Panc1 (cell line): ENCODE results near the gene NUMBL. TPM values are rescaled to one million over a fixed set of nuclear protein-coding genes. Genes with fewer than 3 reads are reported as not detected.

ENCODE experiments used
- ATAC-seq: fragments of 200-7000 bp; cut with Tn5 transposase; 2 replicates; pipeline ENCODE4 v1.9.1; 2020; ENCODE audit warnings: mild to moderate bottlenecking, moderate library complexity
- BruUV-seq: library from RNA; stranded (reverse); fragments of 400-500 nt; replicated peaks from 2 replicates; lab custom pipeline; 2021; lab: Mats Ljungman, UMichigan
- CTCF ChIA-PET: fragments of 300-600 bp; sonication (Branson Sonifier 250); formaldehyde crosslinking; loops from one replicate; lab custom pipeline; 2022; ENCODE audit warnings: antibody characterized with exemption; lab: Charles Lee
- POLR2A ChIA-PET: fragments of 300-600 bp; sonication (Branson Sonifier 250); formaldehyde crosslinking; loops from one replicate; lab custom pipeline; 2022; ENCODE audit warnings: antibody characterized with exemption; lab: Charles Lee
- DNase-seq: peaks from one replicate; pipeline ENCODE4 v3.0.0-alpha.2; 2010; ENCODE audit warnings: low read depth, low spot score
- H3K27ac ChIP-seq: 2 replicates; pipeline ENCODE4 v1.5.1; 2011; ENCODE audit warnings: mild to moderate bottlenecking, low read length, inconsistent platforms
- H3K27me3 ChIP-seq: fragments of 200-500 bp; sonication (Bioruptor generic); 2 replicates; pipeline ENCODE4 v1.6.0; 2014; ENCODE audit warnings: low read length, inconsistent platforms; ENCODE audit not compliant: control insufficient read depth, insufficient read depth
- H3K36me3 ChIP-seq: fragments of 200-500 bp; sonication (Bioruptor generic); 2 replicates; pipeline ENCODE4 v1.5.1; 2014; ENCODE audit warnings: inconsistent platforms, mild to moderate bottlenecking, low read length, moderate library complexity; ENCODE audit not compliant: control insufficient read depth, insufficient read depth
- H3K4me1 ChIP-seq: 2 replicates; pipeline ENCODE4 v1.5.1; 2011; ENCODE audit warnings: inconsistent platforms, mild to moderate bottlenecking, low read length, moderate library complexity; ENCODE audit not compliant: control insufficient read depth, insufficient read depth
- H3K4me3 ChIP-seq, 2 experiments: 2 replicates each; pipeline ENCODE4 v1.5.1; 2011 to 2012; ENCODE audit warnings: low read depth in 2 of 2, low read length in 2 of 2, mild to moderate bottlenecking in 2 of 2, inconsistent platforms in 1 of 2, moderate library complexity in 1 of 2
- H3K9me3 ChIP-seq: fragments of 200-500 bp; sonication (Bioruptor generic); 2 replicates; pipeline ENCODE4 v1.5.1; 2014; ENCODE audit warnings: low read depth, mild to moderate bottlenecking, inconsistent platforms, low read length, moderate library complexity; ENCODE audit not compliant: control insufficient read depth, insufficient read depth
- POLR2AphosphoS5 ChIP-seq: IDR thresholded peaks from 2 replicates; pipeline ENCODE4 v1.6.1; 2012; ENCODE audit warnings: mild to moderate bottlenecking, low read depth, low read length, moderate library complexity
- SIN3A ChIP-seq: IDR thresholded peaks from 2 replicates; pipeline ENCODE4 v1.6.1; 2012; ENCODE audit warnings: low read depth, mild to moderate bottlenecking, low read length, moderate library complexity, borderline replicate concordance; ENCODE audit not compliant: insufficient read depth
- TCF7L2 ChIP-seq: IDR thresholded peaks from 2 replicates; pipeline ENCODE4 v1.6.1; 2011; ENCODE audit warnings: mild to moderate bottlenecking, low read depth, low read length, inconsistent platforms
- in situ Hi-C: cut with HindIII; loops from 2 replicates; pipeline ENCODE4 v1.10.0; 2016; ENCODE audit warnings: low sequenced_read_pairs, low pct_unique_long_range_greater_than_20kb
- intact Hi-C: fragments of 100-400 bp; cut with micrococcal nuclease; formaldehyde crosslinking; loops from one replicate; pipeline ENCODE4 v1.10.0; 2022; ENCODE audit not compliant: unreplicated experiment
- total RNA-seq: library from RNA; stranded (reverse); gene quantifications from one replicate; pipeline ENCODE4 v1.2.1, GENCODE V29; 2021; ENCODE audit not compliant: unreplicated experiment
- TF ChIP-seq, protein P1 (sequence below), 2 experiments: IDR thresholded peaks; 2 replicates each; pipeline ENCODE4 v1.6.1; 2011 to 2012; ENCODE audit warnings: low read depth in 2 of 2, control low read depth in 1 of 2, low read length in 1 of 2, mild to moderate bottlenecking in 1 of 2, moderate library complexity in 1 of 2; ENCODE audit not compliant: insufficient read depth in 1 of 2
- TF ChIP-seq, protein P2 (sequence below): fragments of 450-650 bp; IDR thresholded peaks from 2 replicates; pipeline ENCODE4 v1.5.1; 2017; ENCODE audit warnings: mild to moderate bottlenecking

NUMBL gene
- total RNA-seq, 1 experiment from 2014 or later, result 27.6 TPM

DNA sequence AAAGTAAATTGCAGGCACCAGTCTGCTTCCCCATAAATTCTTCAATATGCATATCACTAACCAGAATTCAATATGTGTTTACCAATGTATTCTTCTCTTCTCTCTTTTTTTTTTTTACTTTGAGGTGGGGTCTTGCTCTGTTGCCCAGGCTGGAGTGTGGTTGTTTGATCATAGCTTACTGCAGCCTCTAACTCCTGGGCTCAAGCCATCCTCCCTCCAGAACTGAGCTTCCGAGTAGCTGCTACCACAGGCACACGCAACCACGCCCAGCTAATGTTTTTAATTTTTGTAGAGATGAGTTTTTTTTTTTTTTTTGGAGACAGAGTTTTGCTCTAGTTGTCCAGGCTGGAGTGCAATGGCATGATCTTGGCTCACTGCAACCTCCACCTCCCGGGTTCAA, 72.5 kb downstream of the NUMBL start:
- H3K9me3 ChIP-seq, result no peaks in the 10 kb centered on the region

GRCh38 chr19:40616941-40617340, 73.5 kb downstream of the NUMBL start:
- POLR2A ChIA-PET, result no interaction called here
- H3K4me3 ChIP-seq, result no peak overlapping the region
- TF ChIP-seq POLR2AphosphoS5 (no peak), SIN3A (no peak), TCF7L2 (no peak)
- TF ChIP-seq, protein P1, sequence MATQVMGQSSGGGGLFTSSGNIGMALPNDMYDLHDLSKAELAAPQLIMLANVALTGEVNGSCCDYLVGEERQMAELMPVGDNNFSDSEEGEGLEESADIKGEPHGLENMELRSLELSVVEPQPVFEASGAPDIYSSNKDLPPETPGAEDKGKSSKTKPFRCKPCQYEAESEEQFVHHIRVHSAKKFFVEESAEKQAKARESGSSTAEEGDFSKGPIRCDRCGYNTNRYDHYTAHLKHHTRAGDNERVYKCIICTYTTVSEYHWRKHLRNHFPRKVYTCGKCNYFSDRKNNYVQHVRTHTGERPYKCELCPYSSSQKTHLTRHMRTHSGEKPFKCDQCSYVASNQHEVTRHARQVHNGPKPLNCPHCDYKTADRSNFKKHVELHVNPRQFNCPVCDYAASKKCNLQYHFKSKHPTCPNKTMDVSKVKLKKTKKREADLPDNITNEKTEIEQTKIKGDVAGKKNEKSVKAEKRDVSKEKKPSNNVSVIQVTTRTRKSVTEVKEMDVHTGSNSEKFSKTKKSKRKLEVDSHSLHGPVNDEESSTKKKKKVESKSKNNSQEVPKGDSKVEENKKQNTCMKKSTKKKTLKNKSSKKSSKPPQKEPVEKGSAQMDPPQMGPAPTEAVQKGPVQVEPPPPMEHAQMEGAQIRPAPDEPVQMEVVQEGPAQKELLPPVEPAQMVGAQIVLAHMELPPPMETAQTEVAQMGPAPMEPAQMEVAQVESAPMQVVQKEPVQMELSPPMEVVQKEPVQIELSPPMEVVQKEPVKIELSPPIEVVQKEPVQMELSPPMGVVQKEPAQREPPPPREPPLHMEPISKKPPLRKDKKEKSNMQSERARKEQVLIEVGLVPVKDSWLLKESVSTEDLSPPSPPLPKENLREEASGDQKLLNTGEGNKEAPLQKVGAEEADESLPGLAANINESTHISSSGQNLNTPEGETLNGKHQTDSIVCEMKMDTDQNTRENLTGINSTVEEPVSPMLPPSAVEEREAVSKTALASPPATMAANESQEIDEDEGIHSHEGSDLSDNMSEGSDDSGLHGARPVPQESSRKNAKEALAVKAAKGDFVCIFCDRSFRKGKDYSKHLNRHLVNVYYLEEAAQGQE (IDR thresholded peaks at IDR 0.05; ENCODE audit: insufficient read depth in 1 of 2, low read depth in 2 of 2, low read length in 1 of 2), result no peak
- TF ChIP-seq, protein P2, sequence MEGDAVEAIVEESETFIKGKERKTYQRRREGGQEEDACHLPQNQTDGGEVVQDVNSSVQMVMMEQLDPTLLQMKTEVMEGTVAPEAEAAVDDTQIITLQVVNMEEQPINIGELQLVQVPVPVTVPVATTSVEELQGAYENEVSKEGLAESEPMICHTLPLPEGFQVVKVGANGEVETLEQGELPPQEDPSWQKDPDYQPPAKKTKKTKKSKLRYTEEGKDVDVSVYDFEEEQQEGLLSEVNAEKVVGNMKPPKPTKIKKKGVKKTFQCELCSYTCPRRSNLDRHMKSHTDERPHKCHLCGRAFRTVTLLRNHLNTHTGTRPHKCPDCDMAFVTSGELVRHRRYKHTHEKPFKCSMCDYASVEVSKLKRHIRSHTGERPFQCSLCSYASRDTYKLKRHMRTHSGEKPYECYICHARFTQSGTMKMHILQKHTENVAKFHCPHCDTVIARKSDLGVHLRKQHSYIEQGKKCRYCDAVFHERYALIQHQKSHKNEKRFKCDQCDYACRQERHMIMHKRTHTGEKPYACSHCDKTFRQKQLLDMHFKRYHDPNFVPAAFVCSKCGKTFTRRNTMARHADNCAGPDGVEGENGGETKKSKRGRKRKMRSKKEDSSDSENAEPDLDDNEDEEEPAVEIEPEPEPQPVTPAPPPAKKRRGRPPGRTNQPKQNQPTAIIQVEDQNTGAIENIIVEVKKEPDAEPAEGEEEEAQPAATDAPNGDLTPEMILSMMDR, result no peak
- H3K27ac ChIP-seq, result no peak overlapping the region
- CTCF ChIA-PET, result no interaction called here
- no peaks in the 10 kb centered on the region for H3K9me3 ChIP-seq
- ATAC-seq, result no peak
- intact Hi-C loops (no loop called here), in situ Hi-C loops (no loop called here)
- DNase-seq, result no peak
- H3K4me1 ChIP-seq, result no peaks in the 10 kb centered on the region
- BruUV-seq, result no TSS peak
- H3K27me3 ChIP-seq, result no peaks in the 10 kb centered on the region
- no peaks in the 10 kb centered on the region; the same call in 1 of the 2 replicates for H3K36me3 ChIP-seq

More for the DNA sequence above, 72.5 kb downstream of the NUMBL start:
- POLR2A ChIA-PET, result interaction anchor here (0.7 kb wide), 1 partner anchor 301 kb away, joined by 5 read pairs; no protein-coding TSS in a partner anchor
- no peaks in the 10 kb centered on the region; the same call in 1 of the 2 replicates for H3K36me3 ChIP-seq
- ATAC-seq, result no peak
- BruUV-seq, result no TSS peak
- DNase-seq, result no peak
- no peaks in the 10 kb centered on the region for H3K27me3 ChIP-seq
- no peak overlapping the region for H3K4me3 ChIP-seq
- TF ChIP-seq SIN3A, result no peak
- TF ChIP-seq TCF7L2, result no peak
- TF ChIP-seq, protein P2, result no peak
- TF ChIP-seq, protein P1 (IDR thresholded peaks at IDR 0.05; ENCODE audit: insufficient read depth in 1 of 2, low read depth in 2 of 2, low read length in 1 of 2), result no peak
- TF ChIP-seq POLR2AphosphoS5, result no peak
- no peak overlapping the region for H3K27ac ChIP-seq
- intact Hi-C loops, result no loop called here
- in situ Hi-C loops, result no loop called here
- H3K4me1 ChIP-seq, result no peaks in the 10 kb centered on the region
- CTCF ChIA-PET, result interaction anchor here (0.6 kb wide), 1 partner anchor 13 kb away, joined by 6 read pairs; no protein-coding TSS in a partner anchor
